Lung (tissue), 12 donors: Measurements from ENCODE around the gene MUC20. TPM values are rescaled to one million over a fixed set of nuclear protein-coding genes. Genes with fewer than 3 reads are reported as not detected.

ENCODE experiments used
- ATAC-seq: fragments of 200-7000 bp; cut with Tn5 transposase; one replicate; pipeline ENCODE4 v1.9.1; 2020; ENCODE audit warnings: moderate number of reproducible peaks; ENCODE audit not compliant: insufficient read depth, low FRiP score
- DNase-seq, 3 donors: peaks; one replicate each; pipeline ENCODE4 v3.0.0-alpha.2; 2013 to 2017
- H3K27ac ChIP-seq, 2 donors: one replicate each; pipeline ENCODE4 v1.5.1; 2013; ENCODE audit warnings: mild to moderate bottlenecking in 2 of 2, moderate library complexity in 2 of 2, control low read depth in 1 of 2, inconsistent platforms in 1 of 2, low read depth in 1 of 2, low read length in 1 of 2
- H3K27me3 ChIP-seq, 3 donors: one replicate each; pipeline ENCODE4 v1.5.1; 2013; ENCODE audit warnings: low read length in 2 of 3; ENCODE audit not compliant: control insufficient read depth in 3 of 3, insufficient read depth in 3 of 3
- H3K36me3 ChIP-seq, 4 donors: one replicate each; pipeline ENCODE4 v1.5.1; 2013; ENCODE audit warnings: low read length in 4 of 4, mild to moderate bottlenecking in 1 of 4, moderate library complexity in 1 of 4; ENCODE audit not compliant: control insufficient read depth in 4 of 4, insufficient read depth in 4 of 4
- H3K4me1 ChIP-seq, 5 donors: one replicate each; pipeline ENCODE4 v1.5.1; 2013; ENCODE audit warnings: low read length in 5 of 5, mild to moderate bottlenecking in 2 of 5, moderate library complexity in 1 of 5; ENCODE audit not compliant: control insufficient read depth in 5 of 5, insufficient read depth in 5 of 5
- H3K4me3 ChIP-seq: one replicate; pipeline ENCODE4 v1.5.1; 2013; ENCODE audit warnings: mild to moderate bottlenecking, control low read depth, moderate library complexity
- H3K9ac ChIP-seq, 2 donors: one replicate each; pipeline ENCODE4 v1.5.1; 2013; ENCODE audit warnings: low read length in 2 of 2, control low read depth in 1 of 2; ENCODE audit not compliant: insufficient read depth in 1 of 2
- H3K9me3 ChIP-seq, 4 donors: one replicate each; pipeline ENCODE4 v1.5.1; 2013; ENCODE audit warnings: low read length in 3 of 4, mild to moderate bottlenecking in 1 of 4, moderate library complexity in 1 of 4; ENCODE audit not compliant: control insufficient read depth in 4 of 4, insufficient read depth in 3 of 4
- CTCF ChIP-seq: IDR thresholded peaks from 2 replicates; pipeline ENCODE4 v1.5.1; 2012; ENCODE audit warnings: mild to moderate bottlenecking; ENCODE audit errors: control extremely low read depth, extremely low read depth
- WGBS, 2 donors: extraction: QIAGEN DNeasy Blood & Tissue Kit; methylation state at CpG; one replicate each; pipeline ENCODE4 v1.1.7; 2013; 5-methylcytosine and 5-hydroxymethylcytosine counted together
- polyA plus RNA-seq, 2 donors: library from polyadenylated mRNA; stranded (reverse); fragments of 200-250 nt; gene quantifications; one replicate each; pipeline ENCODE4 v1.2.1, GENCODE V29; 2013
- total RNA-seq, 2 donors: library from RNA; depleted of rRNA in 1 of 2; stranded (reverse); fragments of >200 nt in 1 of 2; gene quantifications; one replicate each; pipeline ENCODE4 v1.2.1, GENCODE V29; 2014 to 2021
- donor health status: control.
- donor health status: control.
- donor health status: Bipolar disorder and iron deficiency.
- donor health status: healthy.
- donor health status: DM: yes; HTN: yes; CAD: no.

The MUC20 gene
- total and polyA plus RNA-seq, 4 donors: 11.0 to 23.9 (median 18.2) TPM

DNA sequence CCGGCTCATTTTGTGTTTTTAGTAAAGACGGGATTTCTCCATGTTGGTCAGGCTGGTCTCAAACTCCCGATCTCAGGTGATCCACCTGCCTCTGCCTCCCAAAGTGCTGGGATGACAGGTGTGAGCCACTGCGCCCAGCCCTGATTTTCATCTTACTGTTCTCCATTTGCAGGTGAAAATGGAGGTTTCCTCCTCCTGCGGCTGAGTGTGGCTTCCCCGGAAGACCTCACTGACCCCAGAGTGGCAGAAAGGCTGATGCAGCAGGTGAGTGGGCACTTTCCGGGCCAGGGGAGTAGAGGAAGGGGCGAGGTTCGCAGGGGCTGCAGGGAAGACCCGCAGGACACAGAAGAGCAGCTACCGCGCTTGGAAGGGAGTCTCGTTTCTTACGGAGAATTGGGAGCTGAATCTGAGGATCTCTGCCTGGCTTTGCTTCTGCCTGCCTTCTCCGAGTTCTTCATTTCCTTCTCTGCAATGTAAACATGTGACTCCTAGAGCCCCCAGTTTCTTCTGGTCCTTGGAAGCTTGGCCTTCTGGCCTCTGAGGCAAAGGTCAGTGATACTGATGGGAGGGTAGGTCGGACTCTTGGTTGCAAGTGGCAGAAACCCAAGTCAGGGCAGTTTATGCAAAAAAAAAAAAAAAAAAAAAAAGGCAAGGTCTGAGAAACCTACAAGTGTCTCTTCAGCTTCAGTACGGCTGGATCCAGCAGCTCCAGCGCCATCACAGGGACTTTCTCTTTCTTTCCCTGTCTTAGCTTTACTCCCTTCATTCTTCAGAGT is 8.9 kb downstream of the MUC20 start:
- H3K27me3 ChIP-seq: no peaks in the 10 kb centered on the region
- H3K27ac ChIP-seq: no peak overlapping the region
- peaks cover 0 to 1% (median 0%) of the 10 kb centered on the region in 4 donors for H3K36me3 ChIP-seq
- H3K4me3 ChIP-seq: no peak overlapping the region
- no peak overlapping the region for H3K9ac ChIP-seq
- WGBS, 2 donors: 85 to 86% methylated on average over 18 of the region's 18 CpGs
- no peak for ATAC-seq
- TF ChIP-seq CTCF: no peak
- H3K4me1 ChIP-seq: peaks cover 0 to 3% (median 0%) of the 10 kb centered on the region in 5 donors
- no peak for DNase-seq
- no peaks in the 10 kb centered on the region for H3K9me3 ChIP-seq

- H3K9me3 ChIP-seq: no peaks in the 10 kb centered on the region
- no peak overlapping the region for H3K4me3 ChIP-seq
- peaks cover 0 to 3% (median 0%) of the 10 kb centered on the region in 5 donors for H3K4me1 ChIP-seq
- H3K27me3 ChIP-seq: no peaks in the 10 kb centered on the region
- ATAC-seq (no peak), DNase-seq (no peak)
- H3K27ac ChIP-seq: no peak overlapping the region
- TF ChIP-seq CTCF: no peak
- H3K9ac ChIP-seq: no peak overlapping the region
- peaks cover 0 to 1% (median 0%) of the 10 kb centered on the region in 4 donors for H3K36me3 ChIP-seq
- 93 to 94% methylated on average over 11 of the region's 11 CpGs for WGBS, 2 donors
These were observed 10.7 kb downstream of the MUC20 start for GRCh38 chr3:195731356-195731905.

GRCh38 chr3:195732940-195733339 is 12.2 kb downstream of the MUC20 start:
- Histone ChIP-seq H3K9ac (no peak overlapping the region), H3K27ac (no peak overlapping the region), H3K4me1 (peaks cover 0 to 3% (median 0%) of the 10 kb centered on the region in 5 donors), H3K36me3 (peaks cover 0 to 1% (median 0%) of the 10 kb centered on the region in 4 donors), H3K27me3 (no peaks in the 10 kb centered on the region), H3K4me3 (no peak overlapping the region), H3K9me3 (no peaks in the 10 kb centered on the region)
- no peak for ATAC-seq
- TF ChIP-seq CTCF: no peak
- 81 to 87% methylated on average over 12 of the region's 12 CpGs for WGBS, 2 donors
- no peak for DNase-seq
